SK-N-SH treated with all-trans-retinoic acid at 6 μM for 48 hours (cell line): ENCODE data around the gene MED27.

Source experiments
- CREB5 ChIP-seq: fragments of 250-450 bp; sonication (Bioruptor Pico); IDR thresholded peaks from 2 replicates; pipeline ENCODE4 v1.5.1; 2020; ENCODE audit warnings: low read depth, mild to moderate bottlenecking, moderate library complexity
- GLIS3 ChIP-seq: fragments of 250-450 bp; sonication (Bioruptor Pico); IDR thresholded peaks from 2 replicates; pipeline ENCODE4 v1.5.0; 2020; ENCODE audit warnings: mild to moderate bottlenecking, moderate library complexity
- ISL1 ChIP-seq: fragments of 250-450 bp; sonication (Bioruptor Pico); IDR thresholded peaks from 2 replicates; pipeline ENCODE4 v2.1.2; 2022; ENCODE audit warnings: mild to moderate bottlenecking, moderate library complexity
- RARB ChIP-seq: fragments of 250-450 bp; sonication (Bioruptor Pico); IDR thresholded peaks from 2 replicates; pipeline ENCODE4 v1.8.0; 2021; ENCODE audit warnings: mild to moderate bottlenecking, moderate library complexity
- TSHZ2 ChIP-seq: fragments of 250-450 bp; sonication (Bioruptor Pico); IDR thresholded peaks from 2 replicates; pipeline ENCODE4 v1.5.0; 2020; ENCODE audit warnings: mild to moderate bottlenecking, moderate library complexity
- ZNF565 ChIP-seq: fragments of 450-650 bp; formaldehyde crosslinking; conservative IDR thresholded peaks from 2 replicates; pipeline ENCODE4 v1.5.0; 2020; ENCODE audit warnings: low read depth, mild to moderate bottlenecking, moderate library complexity
- ZNF70 ChIP-seq: fragments of 450-650 bp; formaldehyde crosslinking; IDR thresholded peaks from 2 replicates; pipeline ENCODE4 v1.5.0; 2020; ENCODE audit warnings: mild to moderate bottlenecking, moderate library complexity
- ZNF8 ChIP-seq: fragments of 450-650 bp; formaldehyde crosslinking; IDR thresholded peaks from 2 replicates; pipeline ENCODE4 v1.5.0; 2020; ENCODE audit warnings: mild to moderate bottlenecking, moderate library complexity
- TF ChIP-seq, protein P1 (sequence below): fragments of 250-450 bp; sonication (Bioruptor Pico); IDR thresholded peaks from 2 replicates; pipeline ENCODE4 v1.5.1; 2021; ENCODE audit warnings: mild to moderate bottlenecking, moderate library complexity

DNA sequence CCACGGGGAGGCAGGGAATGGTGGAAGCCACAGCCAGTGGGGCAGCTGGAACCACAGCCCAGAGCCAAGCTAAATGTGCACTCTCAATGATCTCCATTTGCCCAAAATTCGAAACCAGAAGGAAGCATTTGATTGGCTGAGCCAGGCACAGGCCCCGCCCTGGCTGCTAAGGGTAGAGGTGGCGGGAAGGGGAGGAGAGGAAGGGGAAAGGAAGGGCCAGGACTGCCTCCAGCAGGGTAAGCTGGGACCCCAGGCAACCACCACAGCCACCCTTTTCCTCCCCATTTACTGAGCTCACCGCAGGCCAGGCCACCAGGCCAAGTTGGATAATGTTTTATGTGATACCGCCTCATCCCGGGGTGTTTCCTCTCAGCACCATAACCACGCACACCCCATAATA lies 239.4 kb downstream of the MED27 start:
- TF ChIP-seq RARB (CRISPR knock-in tag) (no peak), CREB5 (CRISPR knock-in tag) (no peak), ISL1 (CRISPR knock-in tag) (no peak), ZNF8 (CRISPR knock-in tag) (no peak), ZNF565 (no peak), GLIS3 (CRISPR knock-in tag) (no peak), TSHZ2 (CRISPR knock-in tag) (no peak), ZNF70 (no peak)
- TF ChIP-seq, protein P1, sequence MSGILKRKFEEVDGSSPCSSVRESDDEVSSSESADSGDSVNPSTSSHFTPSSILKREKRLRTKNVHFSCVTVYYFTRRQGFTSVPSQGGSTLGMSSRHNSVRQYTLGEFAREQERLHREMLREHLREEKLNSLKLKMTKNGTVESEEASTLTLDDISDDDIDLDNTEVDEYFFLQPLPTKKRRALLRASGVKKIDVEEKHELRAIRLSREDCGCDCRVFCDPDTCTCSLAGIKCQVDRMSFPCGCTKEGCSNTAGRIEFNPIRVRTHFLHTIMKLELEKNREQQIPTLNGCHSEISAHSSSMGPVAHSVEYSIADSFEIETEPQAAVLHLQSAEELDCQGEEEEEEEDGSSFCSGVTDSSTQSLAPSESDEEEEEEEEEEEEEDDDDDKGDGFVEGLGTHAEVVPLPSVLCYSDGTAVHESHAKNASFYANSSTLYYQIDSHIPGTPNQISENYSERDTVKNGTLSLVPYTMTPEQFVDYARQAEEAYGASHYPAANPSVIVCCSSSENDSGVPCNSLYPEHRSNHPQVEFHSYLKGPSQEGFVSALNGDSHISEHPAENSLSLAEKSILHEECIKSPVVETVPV (CRISPR knock-in tag), result no peak
